ENCODE measurements around the gene TMEM50B.
"Not testable (repeated sequence)": the region's sequence is repeated elsewhere in the genome, so short reads cannot be mapped to it uniquely, and the experiment has no call there.

The TMEM50B gene

GRCh38 chr21:33452362-33452761, 27.4 kb downstream of the TMEM50B start:
- no peak for DNase-seq (ENCODE audit: extremely low read depth, low read depth)

GRCh38 chr21:33451634-33452071, 28.1 kb downstream of the TMEM50B start:
- TF ChIP-seq CTCF (IDR thresholded peaks at IDR 0.05; ENCODE audit: low read depth, low read length): no peak
- no peak for DNase-seq (ENCODE audit: extremely low read depth, low read depth)

More at GRCh38 chr21:33452362-33452761, 27.4 kb downstream of the TMEM50B start:
- TF ChIP-seq CTCF (IDR thresholded peaks at IDR 0.05; ENCODE audit: low read depth, low read length): no peak

- no peak for TF ChIP-seq CTCF (IDR thresholded peaks at IDR 0.05; ENCODE audit: low read depth, low read length)
- no peak for DNase-seq (ENCODE audit: extremely low read depth, low read depth)
These were observed 30.2 kb downstream of the TMEM50B start for GRCh38 chr21:33449616-33450015.

- not testable (repeated sequence) for DNase-seq (ENCODE audit: extremely low read depth, low read depth)
These were observed 33.2 kb downstream of the TMEM50B start for GRCh38 chr21:33446620-33447019.

- TF ChIP-seq CTCF (IDR thresholded peaks at IDR 0.05; ENCODE audit: low read depth, low read length): no peak
- DNase-seq (ENCODE audit: extremely low read depth, low read depth): no peak
These were observed 35.3 kb downstream of the TMEM50B start for GRCh38 chr21:33444499-33444898.

GRCh38 chr21:33443194-33443593, 36.6 kb downstream of the TMEM50B start:
- TF ChIP-seq CTCF (IDR thresholded peaks at IDR 0.05; ENCODE audit: low read depth, low read length): no peak
- DNase-seq (ENCODE audit: extremely low read depth, low read depth): no peak

GRCh38 chr21:33441489-33442477, 38.0 kb downstream of the TMEM50B start:
- DNase-seq (ENCODE audit: extremely low read depth, low read depth): no peak
- no peak for TF ChIP-seq CTCF (IDR thresholded peaks at IDR 0.05; ENCODE audit: low read depth, low read length)

All from AG09319 (cell line).